ENCODE data around the gene SH2D3C. TPM values are rescaled to one million over a fixed set of nuclear protein-coding genes. Genes with fewer than 3 reads are reported as not detected.
"Not testable (repeated sequence)": the region's sequence is repeated elsewhere in the genome, so short reads cannot be mapped to it uniquely, and the experiment has no call there.

SH2D3C gene
- polyA plus RNA-seq, 4 donors: 10.3 to 17.8 (median 14.1) TPM

DNA sequence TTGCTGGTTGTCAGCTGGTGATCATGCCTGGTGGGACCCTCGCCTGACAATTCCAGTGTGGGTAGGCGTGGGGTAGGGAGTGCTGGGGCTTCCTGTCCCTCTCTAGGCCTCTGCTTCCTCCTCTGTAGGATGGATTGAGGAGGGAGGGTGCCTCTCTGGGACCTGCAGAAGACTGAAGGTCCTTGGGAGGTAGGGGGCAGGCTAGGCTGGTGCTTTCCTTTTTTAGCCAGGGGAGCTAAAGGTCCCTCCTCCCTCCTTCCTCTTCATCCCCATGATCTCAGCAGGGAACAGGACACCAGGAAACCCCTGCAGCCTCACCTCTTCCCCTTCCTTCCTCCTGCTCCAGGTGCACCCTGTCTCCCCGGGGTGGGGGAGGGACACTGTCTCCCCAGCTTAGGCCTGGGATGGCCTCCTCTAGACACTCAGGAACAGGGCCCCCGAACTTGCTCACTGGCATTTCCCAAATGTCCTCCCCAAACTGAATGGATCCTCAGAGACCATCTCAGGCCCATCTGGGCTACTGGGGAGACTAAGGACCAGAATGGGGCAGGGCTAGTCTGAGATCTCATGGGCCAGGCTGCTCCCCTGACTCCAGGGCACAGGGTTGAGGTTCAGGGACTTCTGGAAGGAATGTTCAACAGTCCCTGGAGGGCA, 8.4 kb downstream of the SH2D3C start:
- DNase-seq (ENCODE audit: low read depth in 4 of 4, low spot score in 3 of 4): no peak

- no peak for DNase-seq (ENCODE audit: low read depth in 4 of 4, low spot score in 3 of 4)
Observed at GRCh38 chr9:127769101-127769500, 9.4 kb downstream of the SH2D3C start.

DNA sequence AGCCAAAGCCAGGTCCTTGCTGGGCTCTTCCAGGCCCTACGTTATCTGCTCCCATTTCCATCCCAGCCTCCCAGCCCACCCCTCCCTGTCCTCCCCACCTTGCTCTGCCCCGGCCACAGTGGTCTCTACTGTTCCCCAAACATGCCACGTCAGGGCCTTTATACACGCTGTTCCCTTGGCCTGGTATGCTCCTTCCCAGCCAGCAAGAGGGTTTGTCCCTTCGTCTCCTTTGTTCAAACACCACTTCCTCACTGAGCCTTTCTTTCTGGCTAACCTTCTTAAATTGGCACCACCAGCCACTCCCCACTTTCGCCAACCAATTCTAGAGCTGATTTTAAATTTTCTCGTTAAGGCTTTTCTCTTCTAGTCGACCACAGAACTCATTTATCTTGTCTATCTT, 9.8 kb downstream of the SH2D3C start:
- DNase-seq (ENCODE audit: low read depth in 4 of 4, low spot score in 3 of 4): no peak

DNA sequence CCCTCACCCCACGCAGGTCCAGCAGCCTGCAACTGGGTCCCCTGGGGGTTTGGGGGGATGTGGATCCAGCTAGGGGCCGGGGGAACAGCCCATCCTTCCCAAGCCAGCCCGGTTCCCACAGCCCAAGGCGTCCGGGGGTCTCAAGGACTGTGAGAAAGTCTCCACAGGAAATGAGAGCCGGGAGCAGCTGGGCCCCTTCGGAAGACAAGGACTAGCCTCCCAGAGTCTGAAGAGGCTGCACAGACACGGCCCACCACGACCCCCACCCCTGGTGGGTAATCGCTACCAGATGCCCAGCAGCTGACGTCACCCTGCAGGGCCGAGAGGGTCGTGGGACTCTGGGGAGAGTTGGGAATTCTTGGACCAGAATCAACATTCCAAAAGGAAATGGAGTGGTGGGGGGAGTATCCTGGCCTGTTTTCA, 10.5 kb downstream of the SH2D3C start:
- peak in 2 of 4 donors; percentile 54 to 60 for DNase-seq (ENCODE audit: low read depth in 4 of 4, low spot score in 3 of 4)

- DNase-seq (ENCODE audit: low read depth in 4 of 4, low spot score in 3 of 4): no peak
Observed at GRCh38 chr9:127767410-127767809, 11.1 kb downstream of the SH2D3C start.

- DNase-seq (ENCODE audit: low read depth in 4 of 4, low spot score in 3 of 4): no peak
Observed at GRCh38 chr9:127765418-127765817, 13.0 kb downstream of the SH2D3C start.

DNA sequence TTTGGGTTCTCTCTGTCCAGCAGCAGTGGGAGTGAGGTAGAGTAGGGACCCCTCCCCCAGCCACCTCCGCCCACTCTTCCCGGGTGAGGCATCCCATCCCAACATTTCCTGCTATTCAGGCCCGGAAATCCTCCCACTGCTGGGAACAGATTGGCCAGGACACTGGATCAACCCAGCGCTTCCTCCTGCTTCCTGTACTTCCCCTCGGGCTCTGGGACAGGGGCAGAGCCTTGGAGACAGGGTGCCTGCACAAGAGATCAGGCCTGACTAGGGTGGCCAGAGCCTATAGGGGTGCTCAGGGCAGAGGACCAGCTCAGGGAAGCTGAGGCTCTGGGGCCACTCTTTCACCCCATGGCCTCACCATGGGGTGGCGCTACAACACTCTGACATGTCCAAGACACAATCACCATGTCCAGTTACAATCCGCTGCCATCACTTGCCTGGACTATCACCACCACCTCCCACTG, 14.5 kb downstream of the SH2D3C start:
- no peak for DNase-seq (ENCODE audit: low read depth in 4 of 4, low spot score in 3 of 4)

GRCh38 chr9:127762111-127762676, 16.3 kb downstream of the SH2D3C start:
- no peak for DNase-seq (ENCODE audit: low read depth in 4 of 4, low spot score in 3 of 4)

- no peak for DNase-seq (ENCODE audit: low read depth in 4 of 4, low spot score in 3 of 4)
Observed at GRCh38 chr9:127761491-127761956, 16.9 kb downstream of the SH2D3C start.

- no peak for DNase-seq (ENCODE audit: low read depth in 4 of 4, low spot score in 3 of 4)
Observed at GRCh38 chr9:127761061-127761460, 17.4 kb downstream of the SH2D3C start.

- no peak for DNase-seq (ENCODE audit: low read depth in 4 of 4, low spot score in 3 of 4)
Observed at GRCh38 chr9:127758843-127759242, 19.6 kb downstream of the SH2D3C start.

DNA sequence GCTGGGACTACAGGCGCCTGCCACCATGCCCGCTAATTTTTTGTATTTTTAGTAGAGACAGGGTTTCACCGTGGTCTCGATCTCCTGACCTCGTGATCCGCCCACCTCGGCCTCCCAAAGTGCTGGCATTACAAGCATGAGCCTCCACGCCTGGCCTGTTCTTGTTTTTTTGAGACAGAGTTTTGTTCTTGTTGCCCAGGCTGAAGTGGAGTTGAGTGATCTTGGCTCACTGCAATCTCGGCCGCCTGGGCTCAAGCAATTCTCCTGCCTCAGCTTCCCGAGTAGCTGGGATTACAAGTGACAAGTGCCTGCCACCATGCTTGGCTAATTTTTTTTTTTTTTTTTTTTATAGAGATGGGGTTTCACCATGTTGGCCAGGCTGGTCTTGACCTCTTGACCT, 21.7 kb downstream of the SH2D3C start:
- not testable (repeated sequence) for DNase-seq (ENCODE audit: low read depth in 4 of 4, low spot score in 3 of 4)

DNA sequence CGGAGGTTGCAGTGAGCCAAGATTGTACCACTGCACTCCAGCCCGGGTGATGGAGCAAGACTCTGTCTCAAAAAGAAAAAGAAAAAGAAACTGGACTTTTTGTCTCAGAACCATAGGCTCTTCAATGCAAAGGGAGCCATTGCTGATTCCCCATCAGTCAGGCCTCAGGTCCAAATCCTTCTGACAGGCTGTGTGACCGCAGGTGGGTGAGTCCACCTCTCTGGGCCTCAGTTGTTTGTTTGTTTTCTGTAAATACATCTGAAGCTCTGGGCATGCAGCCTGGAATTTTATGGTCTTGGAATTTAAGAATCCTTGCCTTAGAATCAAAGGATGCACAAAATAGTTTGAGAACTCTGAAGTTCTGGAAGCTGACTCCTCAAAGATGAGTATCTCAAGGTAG, 22.2 kb downstream of the SH2D3C start:
- no peak for DNase-seq (ENCODE audit: low read depth in 4 of 4, low spot score in 3 of 4)

- DNase-seq (ENCODE audit: low read depth in 4 of 4, low spot score in 3 of 4): no peak
Observed at GRCh38 chr9:127755061-127756060, 23.1 kb downstream of the SH2D3C start.

GRCh38 chr9:127754099-127755060, 24.1 kb downstream of the SH2D3C start:
- DNase-seq (ENCODE audit: low read depth in 4 of 4, low spot score in 3 of 4): no peak

DNA sequence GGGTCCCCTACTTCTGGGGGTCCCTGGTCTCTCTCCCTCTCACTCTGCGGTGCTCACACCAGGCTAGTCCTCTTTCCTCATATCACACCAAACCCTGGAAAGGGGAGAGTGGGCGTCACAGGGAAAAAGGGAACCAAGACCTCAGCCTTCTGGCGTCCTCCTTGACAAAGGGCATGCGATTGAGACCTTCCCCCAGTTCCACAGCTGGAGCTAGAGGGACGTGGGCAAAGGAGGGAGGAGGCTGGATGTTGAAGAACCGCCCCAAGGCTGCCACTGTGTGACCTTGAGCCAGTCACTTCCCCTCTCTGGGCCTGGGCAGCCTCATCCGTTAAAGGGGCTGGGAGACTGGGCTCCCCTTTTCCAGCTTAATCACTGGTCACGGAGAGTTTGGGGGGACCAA, 24.8 kb downstream of the SH2D3C start:
- no peak for DNase-seq (ENCODE audit: low read depth in 4 of 4, low spot score in 3 of 4)

GRCh38 chr9:127753148-127753547, 25.3 kb downstream of the SH2D3C start:
- DNase-seq (ENCODE audit: low read depth in 4 of 4, low spot score in 3 of 4): no peak

DNA sequence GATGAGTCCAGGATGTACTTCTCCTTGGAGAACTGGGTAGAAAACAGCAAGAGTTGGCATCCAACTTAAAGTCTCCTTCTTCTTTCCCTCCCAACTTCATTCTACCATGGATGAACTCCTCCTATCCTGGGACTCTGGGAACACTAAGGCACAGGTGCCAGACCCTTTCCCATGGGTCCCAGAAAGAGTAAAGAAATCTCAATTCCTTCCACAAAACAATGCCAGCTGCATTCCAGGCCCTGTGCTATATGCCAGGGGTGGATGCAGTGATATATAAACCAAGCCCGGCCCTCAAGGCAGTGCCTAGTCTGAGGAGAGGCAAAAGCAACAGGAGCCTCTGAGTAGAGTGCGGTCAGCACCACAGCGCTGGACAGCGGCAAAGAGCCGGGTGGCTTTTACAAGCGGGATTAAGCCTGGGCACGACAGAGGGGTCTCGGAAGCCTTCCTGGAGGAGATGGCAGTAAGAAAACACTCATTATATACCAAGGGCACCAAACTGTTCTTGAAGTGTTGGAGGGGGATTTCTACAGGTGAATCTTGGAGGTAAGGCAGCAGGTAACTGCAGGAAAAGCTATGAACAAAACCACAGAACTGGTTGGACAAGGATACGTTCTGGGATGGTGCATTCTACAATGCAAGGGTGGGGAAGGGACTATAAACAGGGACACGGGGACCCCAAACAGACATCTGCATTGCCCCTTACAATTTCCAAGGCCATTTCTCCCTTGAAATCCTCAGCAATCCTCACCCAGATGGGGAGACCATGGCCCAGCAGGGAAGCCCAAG, 27.0 kb downstream of the SH2D3C start:
- no peak for DNase-seq (ENCODE audit: low read depth in 4 of 4, low spot score in 3 of 4)

DNA sequence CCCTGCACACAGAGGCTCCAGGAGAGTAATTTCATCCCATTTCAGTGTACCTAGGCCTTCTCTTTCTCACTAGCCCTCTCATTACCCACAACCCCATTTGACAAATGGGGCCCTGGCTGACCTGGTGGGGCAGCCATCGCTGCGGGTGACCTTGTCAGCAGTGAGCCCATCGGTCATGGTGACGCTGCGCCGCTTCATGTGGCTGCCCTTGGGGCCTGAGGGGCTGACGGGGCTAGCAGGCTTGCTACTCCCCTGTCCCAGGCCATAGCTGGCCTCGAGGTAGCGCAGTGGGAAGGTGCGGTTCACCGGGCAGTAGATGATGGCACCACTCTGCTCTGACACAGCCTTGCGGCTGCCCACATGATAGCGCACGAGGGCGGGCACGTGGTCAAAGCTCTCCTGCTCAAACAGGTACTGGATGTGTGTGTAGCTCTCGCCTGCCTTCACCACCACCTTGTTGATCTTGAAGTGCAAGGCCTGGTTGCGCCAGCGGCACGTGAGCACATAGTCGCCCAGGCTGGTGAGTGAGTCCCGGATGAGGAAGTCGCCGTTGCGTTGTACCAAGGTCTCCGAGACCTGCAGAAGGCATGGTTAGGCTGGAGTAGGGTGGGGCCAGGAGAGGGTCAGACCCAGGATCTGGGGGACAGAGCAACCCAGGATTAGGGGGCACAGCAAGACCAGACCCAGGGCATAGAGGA, 29.2 kb downstream of the SH2D3C start:
- DNase-seq (ENCODE audit: low read depth in 4 of 4, low spot score in 3 of 4): no peak
